ENCODE data around the gene MELK.

DNA sequence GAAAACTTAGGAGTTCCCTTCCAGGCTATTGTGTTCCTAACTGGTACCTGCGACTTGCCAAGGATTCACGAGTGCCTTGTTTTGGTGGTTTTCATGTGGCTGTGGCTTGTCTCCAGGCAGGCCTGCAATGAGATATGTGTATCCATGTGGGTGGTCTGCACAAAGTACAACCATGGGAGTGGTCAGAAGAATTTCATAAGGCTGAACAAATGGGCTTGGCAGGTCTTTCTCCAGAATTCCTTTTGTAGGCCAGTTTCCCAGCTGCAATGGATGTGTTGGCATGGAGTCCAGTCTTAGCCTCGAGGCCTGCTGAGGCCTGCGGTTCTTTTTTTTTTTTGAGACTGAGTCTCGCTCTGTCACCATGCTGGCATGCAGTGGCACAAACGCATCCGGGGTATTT lies 28.8 kb upstream of the MELK start:
- TF ChIP-seq MAX (IDR thresholded peaks at IDR 0.05): no peak
- no peak for TF ChIP-seq FOXM1 (IDR thresholded peaks at IDR 0.05; ENCODE audit: borderline replicate concordance, low read depth)
- TF ChIP-seq TAF1 (IDR thresholded peaks at IDR 0.05; ENCODE audit: low read depth): no peak
- TF ChIP-seq REST (IDR thresholded peaks at IDR 0.05; ENCODE audit: low read depth): no peak
- TF ChIP-seq EP300 (IDR thresholded peaks at IDR 0.05; ENCODE audit: borderline replicate concordance): no peak
- TF ChIP-seq CEBPB (IDR thresholded peaks at IDR 0.05): no peak
- TF ChIP-seq TCF12 (IDR thresholded peaks at IDR 0.05; ENCODE audit: low read depth): no peak
- no peak for TF ChIP-seq CREB1 (IDR thresholded peaks at IDR 0.05; ENCODE audit: low read depth)
- TF ChIP-seq RAD21 (IDR thresholded peaks at IDR 0.05; ENCODE audit: low read depth): no peak
- no peak for TF ChIP-seq EGR1 (IDR thresholded peaks at IDR 0.05)
- no peak for TF ChIP-seq NFIC (IDR thresholded peaks at IDR 0.05)
- no peak for TF ChIP-seq YY1 (IDR thresholded peaks at IDR 0.05; ENCODE audit: low read depth)
